MM.1S (cell line): ENCODE measurements around the gene YPEL1.

Source experiments
- CTCF ChIP-seq: fragments of 300-600 bp; sonication (generic); IDR thresholded peaks from 2 replicates; pipeline ENCODE4 v1.5.1; 2016; ENCODE audit warnings: antibody characterized with exemption, low read length, mixed read lengths
- EZH2phosphoT487 ChIP-seq: fragments of 300-600 bp; sonication (generic); IDR thresholded peaks from 2 replicates; pipeline ENCODE4 v1.6.1; 2018; ENCODE audit warnings: antibody characterized with exemption, low read length

- TF ChIP-seq CTCF, result no peak
- TF ChIP-seq EZH2phosphoT487, result no peak
Measured at GRCh38 chr22:21709688-21710087, 25.9 kb downstream of the YPEL1 start.
